PC-3 (cell line): Measurements from ENCODE around the gene PCBP1.

Experiments
- CTCF ChIP-seq: fragments of 300-600 bp; sonication (generic); conservative IDR thresholded peaks from 2 replicates; pipeline ENCODE4 v1.5.1; 2017; ENCODE audit warnings: antibody characterized with exemption, low read depth, mild to moderate bottlenecking, low read length
- EZH2 ChIP-seq: fragments of 300-600 bp; sonication (generic); IDR thresholded peaks from one replicate; pipeline ENCODE4 v1.6.1; 2017; ENCODE audit warnings: antibody characterized with exemption, mild to moderate bottlenecking, low read length; ENCODE audit not compliant: unreplicated experiment
- EZH2phosphoT487 ChIP-seq: fragments of 300-600 bp; sonication (generic); IDR thresholded peaks from 2 replicates; pipeline ENCODE4 v1.6.1; 2018; ENCODE audit warnings: mild to moderate bottlenecking, antibody characterized with exemption, low read length, borderline replicate concordance

- TF ChIP-seq CTCF (no peak), EZH2 (no peak), EZH2phosphoT487 (no peak)
Measured at GRCh38 chr2:70047451-70047850, 39.8 kb upstream of the PCBP1 start.
